ENCODE results near the gene TIGD2. TPM values are rescaled to one million over a fixed set of nuclear protein-coding genes. Genes with fewer than 3 reads are reported as not detected.
"Not testable (repeated sequence)": the region's sequence is repeated elsewhere in the genome, so short reads cannot be mapped to it uniquely, and the experiment has no call there.

Gene TIGD2
- total and polyA plus RNA-seq, 9 of the 15 experiments (the other 6 are each of a cell fraction or from before 2014, with no cell fraction given), result 3.6 to 15.0 (median 9.8) TPM

- FAIRE-seq; H3K27me3 ChIP-seq (ENCODE audit: control insufficient read depth in 2 of 2, insufficient read depth in 2 of 2, low read length in 2 of 2); intact Hi-C loops (cut with micrococcal nuclease); H4K20me1 ChIP-seq (replicated peaks; ENCODE audit: control insufficient read depth, insufficient read depth, low read length); H3K27ac ChIP-seq (ENCODE audit: extremely low read depth, low read depth, low read length); H3K9ac ChIP-seq (ENCODE audit: insufficient read depth in 1 of 2, low read depth in 2 of 2, low read length in 2 of 2); in situ Hi-C loops (cut with MboI); POLR2A ChIA-PET; H3K4me3 ChIP-seq; CTCF ChIA-PET (ENCODE audit: low intra/inter-chr PET ratio); DNase-seq (ENCODE audit: extremely low read depth in 1 of 4, low spot score in 3 of 4); H2AFZ ChIP-seq (ENCODE audit: low read depth, low read length); ATAC-seq; H3K9me1 ChIP-seq (ENCODE audit: control insufficient read depth, insufficient read depth, low read length); H3K9me3 ChIP-seq (replicated peaks; ENCODE audit: control insufficient read depth, insufficient read depth, low read depth, low read length); H3K4me2 ChIP-seq (ENCODE audit: insufficient read depth, low read length); H3K4me1 ChIP-seq (replicated peaks in 1 of 2; ENCODE audit: control insufficient read depth in 2 of 2, insufficient read depth in 2 of 2, low read length in 2 of 2); BruUV-seq (replicated peaks); H3K36me3 ChIP-seq (ENCODE audit: control insufficient read depth, insufficient read depth, low read length); H3K79me2 ChIP-seq (ENCODE audit: control insufficient read depth, insufficient read depth, low read length): not testable (repeated sequence)
- peak; percentile 72 for TF ChIP-seq ZNF146 (CRISPR knock-in tag; IDR thresholded peaks at IDR 0.05; ENCODE audit: unreplicated experiment)
- 6% methylated on average over 1 of the region's 1 CpG for WGBS (ENCODE audit: insufficient coverage, low coverage, missing lambda C conversion rate)
These were observed 33.3 kb downstream of the TIGD2 start for GRCh38 chr4:89144652-89145051.

- Histone ChIP-seq H3K27ac (ENCODE audit: extremely low read depth, low read depth, low read length) (no peak overlapping the region), H3K27me3 (ENCODE audit: control insufficient read depth in 2 of 2, insufficient read depth in 2 of 2, low read length in 2 of 2) (no peaks in the 10 kb centered on the region), H3K4me3 (no peak overlapping the region), H3K9ac (ENCODE audit: insufficient read depth in 1 of 2, low read depth in 2 of 2, low read length in 2 of 2) (no peak overlapping the region), H3K4me2 (ENCODE audit: insufficient read depth, low read length) (no peak overlapping the region), H3K79me2 (ENCODE audit: control insufficient read depth, insufficient read depth, low read length) (no peaks in the 10 kb centered on the region), H3K9me3 (replicated peaks; ENCODE audit: control insufficient read depth, insufficient read depth, low read depth, low read length) (no peaks in the 10 kb centered on the region), H3K9me1 (ENCODE audit: control insufficient read depth, insufficient read depth, low read length) (no peaks in the 10 kb centered on the region), H3K4me1 (replicated peaks in 1 of 2; ENCODE audit: control insufficient read depth in 2 of 2, insufficient read depth in 2 of 2, low read length in 2 of 2) (no peaks in the 10 kb centered on the region), H4K20me1 (replicated peaks; ENCODE audit: control insufficient read depth, insufficient read depth, low read length) (no peaks in the 10 kb centered on the region), H3K36me3 (ENCODE audit: control insufficient read depth, insufficient read depth, low read length) (no peaks in the 10 kb centered on the region), H2AFZ (ENCODE audit: low read depth, low read length) (no peak overlapping the region)
- in situ Hi-C loops (cut with MboI) (no loop called here), intact Hi-C loops (cut with micrococcal nuclease) (no loop called here)
- no peak for ATAC-seq
- WGBS (ENCODE audit: insufficient coverage, low coverage, missing lambda C conversion rate), result 0% methylated on average over 2 of the region's 2 CpGs
- no peak for DNase-seq (ENCODE audit: extremely low read depth in 1 of 4, low spot score in 3 of 4)
- no peak for FAIRE-seq
- BruUV-seq (replicated peaks), result no TSS peak
- no peak for TF ChIP-seq ZNF263 (CRISPR knock-in tag; IDR thresholded peaks at IDR 0.05; ENCODE audit: borderline replicate concordance)
- TF ChIP-seq, protein P1, sequence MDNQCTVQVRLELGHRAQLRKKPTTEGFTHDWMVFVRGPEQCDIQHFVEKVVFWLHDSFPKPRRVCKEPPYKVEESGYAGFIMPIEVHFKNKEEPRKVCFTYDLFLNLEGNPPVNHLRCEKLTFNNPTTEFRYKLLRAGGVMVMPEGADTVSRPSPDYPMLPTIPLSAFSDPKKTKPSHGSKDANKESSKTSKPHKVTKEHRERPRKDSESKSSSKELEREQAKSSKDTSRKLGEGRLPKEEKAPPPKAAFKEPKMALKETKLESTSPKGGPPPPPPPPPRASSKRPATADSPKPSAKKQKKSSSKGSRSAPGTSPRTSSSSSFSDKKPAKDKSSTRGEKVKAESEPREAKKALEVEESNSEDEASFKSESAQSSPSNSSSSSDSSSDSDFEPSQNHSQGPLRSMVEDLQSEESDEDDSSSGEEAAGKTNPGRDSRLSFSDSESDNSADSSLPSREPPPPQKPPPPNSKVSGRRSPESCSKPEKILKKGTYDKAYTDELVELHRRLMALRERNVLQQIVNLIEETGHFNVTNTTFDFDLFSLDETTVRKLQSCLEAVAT (IDR thresholded peaks at IDR 0.05), result no peak
- TF ChIP-seq HDAC3 (IDR thresholded peaks at IDR 0.05; ENCODE audit: borderline replicate concordance, partially characterized antibody), result no peak
- TF ChIP-seq CBFB (CRISPR knock-in tag; IDR thresholded peaks at IDR 0.05), result no peak
- TF ChIP-seq BMI1 (IDR thresholded peaks at IDR 0.05; ENCODE audit: low read length), result no peak
- no peak for TF ChIP-seq HINFP (tag; conservative IDR thresholded peaks at IDR 0.05; ENCODE audit: low read depth)
- POLR2A ChIA-PET, result no interaction called here
- CTCF ChIA-PET (ENCODE audit: low intra/inter-chr PET ratio), result no interaction called here
These were observed 34.9 kb downstream of the TIGD2 start for GRCh38 chr4:89146196-89146595.
